Tibial nerve (tissue), 4 donors: Measurements from ENCODE around the gene SYNPO2. TPM values are rescaled to one million over a fixed set of nuclear protein-coding genes. Genes with fewer than 3 reads are reported as not detected.
A peak's percentile ranks its signal among the peaks of the same experiment; 100 is the strongest.

Experiments
- DNase-seq, 2 donors: peaks; one replicate each; pipeline ENCODE4 v3.0.0-alpha.2; 2019; ENCODE audit warnings: low spot score in 2 of 2
- H3K27ac ChIP-seq, 4 donors: fragments of 200-600 bp; sonication (generic) in 3 of 4; one replicate each; pipeline ENCODE4 v1.5.1; 2017 to 2019; ENCODE audit warnings: mild to moderate bottlenecking in 1 of 4
- H3K27me3 ChIP-seq, 2 donors: fragments of 200-600 bp; sonication (generic) in 1 of 2; one replicate each; pipeline versions ENCODE4 v1.5.1 to v1.6.0; 2017 to 2019
- H3K36me3 ChIP-seq, 3 donors: fragments of 200-600 bp; sonication (generic); one replicate each; pipeline ENCODE4 v1.5.1; 2018 to 2019
- H3K4me1 ChIP-seq, 4 donors: fragments of 200-600 bp; sonication (generic) in 3 of 4; one replicate each; pipeline ENCODE4 v1.5.1; 2017 to 2019
- H3K4me3 ChIP-seq, 4 donors: fragments of 200-600 bp; sonication (generic) in 3 of 4; one replicate each; pipeline ENCODE4 v1.5.1; 2017 to 2019; ENCODE audit warnings: mild to moderate bottlenecking in 1 of 4, moderate library complexity in 1 of 4
- H3K9me3 ChIP-seq, 4 donors: fragments of 200-600 bp; sonication (generic) in 3 of 4; one replicate each; pipeline ENCODE4 v1.5.1; 2017 to 2019
- EP300 ChIP-seq, 2 donors: sonication (generic); formaldehyde crosslinking; IDR thresholded peaks; one replicate each; pipeline ENCODE4 v1.6.1; 2017; ENCODE audit warnings: antibody characterized with exemption in 2 of 2, mild to moderate bottlenecking in 1 of 2
- POLR2A ChIP-seq, 2 donors: fragments of 450-650 bp; IDR thresholded peaks; one replicate each; pipeline ENCODE4 v1.6.1; 2017; ENCODE audit warnings: antibody characterized with exemption in 2 of 2, mild to moderate bottlenecking in 2 of 2, moderate library complexity in 2 of 2
- WGBS, 2 donors: methylation state at CpG; one replicate each; pipeline ENCODE4 v1.1.5; 2018; 5-methylcytosine and 5-hydroxymethylcytosine counted together
- total RNA-seq, 4 donors: library from RNA; depleted of rRNA; stranded (reverse); fragments of >200 nt; gene quantifications; one replicate each; pipeline ENCODE4 v1.1.0, GENCODE V29; 2016
- TF ChIP-seq, protein P1 (sequence below), 5 experiments: fragments of 200-600 bp in 3 of 5; fragments of 450-650 bp in 2 of 5; sonication (generic) in 3 of 5; IDR thresholded peaks; one replicate each; pipeline ENCODE4 v1.5.1; 2016 to 2019; ENCODE audit warnings: antibody characterized with exemption in 5 of 5, mild to moderate bottlenecking in 3 of 5, moderate library complexity in 2 of 5

The SYNPO2 gene
- total RNA-seq, 4 donors from 2014 or later, result 118 to 177 (median 138) TPM

DNA sequence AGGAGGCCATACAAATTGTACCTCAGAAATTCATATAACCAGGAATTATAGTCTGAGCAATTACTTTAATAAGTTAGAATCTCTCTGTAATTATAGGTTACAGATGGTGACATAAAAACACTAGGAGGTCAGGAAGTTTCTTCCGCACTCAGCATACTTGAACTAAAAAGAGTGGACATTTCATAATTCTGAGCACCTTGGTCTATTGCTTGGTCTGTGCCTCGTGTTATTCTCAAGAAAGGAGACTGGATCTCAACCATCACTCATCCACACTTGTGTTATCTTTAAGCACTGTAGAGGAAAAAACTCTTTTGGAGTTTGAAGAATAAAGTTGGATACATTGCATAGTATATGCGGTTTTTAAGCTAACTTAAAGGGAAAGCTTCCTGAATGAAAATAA, 91.1 kb downstream of the SYNPO2 start:
- peak overlapping the region in 1 of 4 donors; percentile 41 for H3K27ac ChIP-seq
- no peaks in the 10 kb centered on the region for H3K36me3 ChIP-seq
- H3K4me1 ChIP-seq, result peaks cover 0 to 25% (median 5%) of the 10 kb centered on the region in 4 donors
- 88 to 90% methylated on average over 3 of the region's 3 CpGs for WGBS, 2 donors
- H3K27me3 ChIP-seq, result no peaks in the 10 kb centered on the region
- no peak overlapping the region for H3K4me3 ChIP-seq
- TF ChIP-seq POLR2A (IDR thresholded peaks at IDR 0.05), result no peak
- TF ChIP-seq, protein P1, sequence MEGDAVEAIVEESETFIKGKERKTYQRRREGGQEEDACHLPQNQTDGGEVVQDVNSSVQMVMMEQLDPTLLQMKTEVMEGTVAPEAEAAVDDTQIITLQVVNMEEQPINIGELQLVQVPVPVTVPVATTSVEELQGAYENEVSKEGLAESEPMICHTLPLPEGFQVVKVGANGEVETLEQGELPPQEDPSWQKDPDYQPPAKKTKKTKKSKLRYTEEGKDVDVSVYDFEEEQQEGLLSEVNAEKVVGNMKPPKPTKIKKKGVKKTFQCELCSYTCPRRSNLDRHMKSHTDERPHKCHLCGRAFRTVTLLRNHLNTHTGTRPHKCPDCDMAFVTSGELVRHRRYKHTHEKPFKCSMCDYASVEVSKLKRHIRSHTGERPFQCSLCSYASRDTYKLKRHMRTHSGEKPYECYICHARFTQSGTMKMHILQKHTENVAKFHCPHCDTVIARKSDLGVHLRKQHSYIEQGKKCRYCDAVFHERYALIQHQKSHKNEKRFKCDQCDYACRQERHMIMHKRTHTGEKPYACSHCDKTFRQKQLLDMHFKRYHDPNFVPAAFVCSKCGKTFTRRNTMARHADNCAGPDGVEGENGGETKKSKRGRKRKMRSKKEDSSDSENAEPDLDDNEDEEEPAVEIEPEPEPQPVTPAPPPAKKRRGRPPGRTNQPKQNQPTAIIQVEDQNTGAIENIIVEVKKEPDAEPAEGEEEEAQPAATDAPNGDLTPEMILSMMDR (IDR thresholded peaks at IDR 0.05), result no peak
- TF ChIP-seq EP300 (IDR thresholded peaks at IDR 0.05), result no peak
- DNase-seq, result no peak
- H3K9me3 ChIP-seq, result no peaks in the 10 kb centered on the region

- Histone ChIP-seq H3K27me3 (no peaks in the 10 kb centered on the region), H3K4me1 (peaks cover 0 to 25% (median 3%) of the 10 kb centered on the region in 4 donors), H3K4me3 (no peak overlapping the region), H3K9me3 (no peaks in the 10 kb centered on the region), H3K36me3 (no peaks in the 10 kb centered on the region), H3K27ac (peak overlapping the region in 1 of 4 donors; percentile 11)
- TF ChIP-seq EP300 (IDR thresholded peaks at IDR 0.05) (no peak), POLR2A (IDR thresholded peaks at IDR 0.05) (no peak)
- WGBS, 2 donors, result 36 to 42% methylated on average over 6 of the region's 6 CpGs
- no peak for DNase-seq
These were observed 92.7 kb downstream of the SYNPO2 start for GRCh38 chr4:118981171-118981838.

GRCh38 chr4:118981839-118982381, 93.3 kb downstream of the SYNPO2 start:
- no peaks in the 10 kb centered on the region for H3K36me3 ChIP-seq
- peak in 1 of 2 donors; percentile 40 for TF ChIP-seq EP300 (IDR thresholded peaks at IDR 0.05)
- no peak for TF ChIP-seq POLR2A (IDR thresholded peaks at IDR 0.05)
- TF ChIP-seq, protein P1 (IDR thresholded peaks at IDR 0.05), result peak; percentile 64 to 88 (median 72)
- H3K4me1 ChIP-seq, result peaks cover 0 to 25% (median 3%) of the 10 kb centered on the region in 4 donors
- peak; percentile 32 to 76 for DNase-seq
- WGBS, 2 donors, result 27 to 30% methylated on average over 7 of the region's 7 CpGs
- H3K27me3 ChIP-seq, result no peaks in the 10 kb centered on the region
- no peaks in the 10 kb centered on the region for H3K9me3 ChIP-seq
- H3K27ac ChIP-seq, result peak overlapping the region in 2 of 4 donors; percentile 11 to 21
- H3K4me3 ChIP-seq, result no peak overlapping the region

DNA sequence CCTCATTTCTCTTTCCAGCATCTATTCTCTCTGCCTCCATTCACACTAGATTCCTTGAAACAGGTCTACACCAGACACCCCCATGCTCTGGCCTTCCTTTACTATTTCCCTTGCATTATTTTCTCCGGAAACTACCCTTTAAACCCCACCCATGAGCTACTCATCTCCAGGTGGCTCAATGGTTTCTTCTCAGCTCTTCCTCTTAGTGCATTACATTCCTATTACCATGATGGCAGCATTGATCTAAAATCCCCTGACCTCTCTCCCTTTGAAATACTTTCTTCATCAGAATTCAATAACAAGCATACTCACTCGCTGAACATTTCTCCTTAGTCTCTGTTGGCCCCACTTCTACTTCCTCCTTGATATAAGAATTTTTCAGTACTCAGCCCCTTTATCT, 94.6 kb downstream of the SYNPO2 start:
- Histone ChIP-seq H3K9me3 (no peaks in the 10 kb centered on the region), H3K27me3 (no peaks in the 10 kb centered on the region), H3K4me1 (peaks cover 0 to 25% (median 4%) of the 10 kb centered on the region in 4 donors), H3K36me3 (no peaks in the 10 kb centered on the region), H3K4me3 (no peak overlapping the region), H3K27ac (no peak overlapping the region)
- no peak for DNase-seq
- TF ChIP-seq, protein P1 (IDR thresholded peaks at IDR 0.05), result no peak
- no peak for TF ChIP-seq EP300 (IDR thresholded peaks at IDR 0.05)
- TF ChIP-seq POLR2A (IDR thresholded peaks at IDR 0.05), result no peak
- 88 to 92% methylated on average over 2 of the region's 2 CpGs for WGBS, 2 donors

DNA sequence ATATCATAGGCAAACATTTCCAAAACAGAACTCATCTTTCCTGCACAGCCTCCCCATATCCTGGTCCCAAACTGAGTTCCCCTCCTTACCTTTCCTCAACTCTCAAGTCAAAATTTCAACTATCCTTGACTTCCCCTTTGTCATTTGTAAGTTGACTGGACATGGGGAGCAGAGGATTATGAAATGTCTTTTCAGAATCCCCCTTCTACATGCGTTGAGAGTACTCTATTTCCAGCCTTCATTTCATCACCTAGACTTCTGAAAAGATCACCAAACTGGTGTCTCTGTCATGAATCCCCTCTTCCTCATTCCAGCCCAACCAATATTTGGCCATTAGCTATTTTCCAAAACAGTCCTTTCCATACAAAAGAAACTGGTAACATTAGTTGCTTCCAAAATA, 95.2 kb downstream of the SYNPO2 start:
- no peak overlapping the region for H3K27ac ChIP-seq
- no peak overlapping the region for H3K4me3 ChIP-seq
- DNase-seq, result no peak

More for the DNA sequence above, 95.2 kb downstream of the SYNPO2 start:
- TF ChIP-seq EP300 (IDR thresholded peaks at IDR 0.05) (no peak), POLR2A (IDR thresholded peaks at IDR 0.05) (no peak)
- TF ChIP-seq, protein P1 (IDR thresholded peaks at IDR 0.05), result no peak
- WGBS, 2 donors, result 74 to 76% methylated on average over 1 of the region's 1 CpG
- H3K4me1 ChIP-seq, result peaks cover 0 to 30% (median 6%) of the 10 kb centered on the region in 4 donors
- H3K36me3 ChIP-seq, result no peaks in the 10 kb centered on the region
- no peaks in the 10 kb centered on the region for H3K27me3 ChIP-seq
- no peaks in the 10 kb centered on the region for H3K9me3 ChIP-seq
